HCT116 (cell line): Measurements from ENCODE around the gene FGFR4. TPM values are rescaled to one million over a fixed set of nuclear protein-coding genes. Genes with fewer than 3 reads are reported as not detected.

Experiments
- ATAC-seq: fragments of 200-7000 bp; cut with Tn5 transposase; 2 replicates; pipeline ENCODE4 v1.9.1; 2020; ENCODE audit warnings: mild to moderate bottlenecking, moderate library complexity
- BruUV-seq: library from RNA; stranded (reverse); fragments of 400-500 nt; replicated peaks from 2 replicates; lab custom pipeline; 2021; lab: Mats Ljungman, UMichigan
- CTCF ChIA-PET: fragments of 300-600 bp; sonication (Branson Sonifier 250); formaldehyde crosslinking; loops from one replicate; lab custom pipeline; 2021; ENCODE audit warnings: antibody characterized with exemption; lab: Charles Lee
- POLR2A ChIA-PET: fragments of 300-600, 350-600 bp; sonication (Branson Sonifier 250); formaldehyde crosslinking; loops from one replicate; lab custom pipeline; 2021; ENCODE audit warnings: antibody characterized with exemption; lab: Charles Lee
- RAD21 ChIA-PET, 2 experiments: fragments of 300-600 bp; sonication (Branson Sonifier 250); formaldehyde crosslinking; loops; one replicate each; lab custom pipeline; 2023; ENCODE audit warnings: low total read pairs in 2 of 2; ENCODE audit not compliant: uncharacterized antibody in 2 of 2, unreplicated experiment in 2 of 2, low non-redundant PET in 1 of 2; lab: Charles Lee
- DNase-seq: peaks from one replicate; pipeline ENCODE4 v3.0.0-alpha.2; 2010; ENCODE audit warnings: low read depth, low spot score
- H2AFZ ChIP-seq: fragments of 200-600 bp; shearing (Covaris generic), sonication (generic); 2 replicates; pipeline ENCODE4 v1.6.1; 2017; ENCODE audit warnings: low read depth, mixed run types, mixed read lengths, antibody characterized with exemption, low read length; ENCODE audit not compliant: poor library complexity, severe bottlenecking
- H3K27ac ChIP-seq: 2 replicates; pipeline ENCODE4 v1.5.1; 2012; ENCODE audit warnings: low read depth, low read length
- H3K27me3 ChIP-seq: fragments of 200-600 bp; sonication (generic); 2 replicates; pipeline ENCODE4 v1.6.1; 2016; ENCODE audit warnings: mixed run types, low read length, mixed read lengths; ENCODE audit not compliant: insufficient read depth
- H3K36me3 ChIP-seq, 2 experiments: fragments of 200-500 bp in 1 of 2; fragments of 200-600 bp in 1 of 2; sonication (Bioruptor generic) in 1 of 2; sonication (generic) in 1 of 2; 2 replicates each; pipeline versions ENCODE4 v1.5.1 to v1.6.1; 2014 to 2016; ENCODE audit warnings: low read length in 2 of 2, inconsistent platforms in 1 of 2, mixed read lengths in 1 of 2, mixed run types in 1 of 2; ENCODE audit not compliant: insufficient read depth in 2 of 2, control insufficient read depth in 1 of 2
- H3K4me1 ChIP-seq, 2 experiments: fragments of 200-600 bp in 1 of 2; sonication (generic) in 1 of 2; 2 replicates each; pipeline versions ENCODE4 v1.5.1 to v1.6.1; 2012 to 2017; ENCODE audit warnings: low read length in 2 of 2, inconsistent platforms in 1 of 2, mild to moderate bottlenecking in 1 of 2, mixed read lengths in 1 of 2, mixed run types in 1 of 2, moderate library complexity in 1 of 2; ENCODE audit not compliant: insufficient read depth in 2 of 2, control insufficient read depth in 1 of 2
- H3K4me2 ChIP-seq: fragments of 200-600 bp; sonication (generic); 2 replicates; pipeline ENCODE4 v1.6.1; 2017; ENCODE audit warnings: mixed run types, low read length, mixed read lengths
- H3K4me3 ChIP-seq, 2 experiments: fragments of 200-600 bp in 1 of 2; sonication (generic) in 1 of 2; replicated peaks in 1 of 2; 2 replicates each; pipeline ENCODE4 v1.5.1; 2011 to 2016; ENCODE audit warnings: low read length in 2 of 2, control low read depth in 1 of 2, low read depth in 1 of 2, mild to moderate bottlenecking in 1 of 2, mixed read lengths in 1 of 2, mixed run types in 1 of 2
- H3K79me2 ChIP-seq: fragments of 200-600 bp; sonication (generic); 2 replicates; pipeline ENCODE4 v1.6.1; 2017; ENCODE audit warnings: mild to moderate bottlenecking, mixed run types, low read length, moderate library complexity, mixed read lengths; ENCODE audit not compliant: insufficient read depth
- H3K9ac ChIP-seq: fragments of 200-600 bp; sonication (generic); 2 replicates; pipeline ENCODE4 v1.6.1; 2016; ENCODE audit warnings: low read length, mixed read lengths
- H3K9me2 ChIP-seq: fragments of 200-600 bp; sonication (generic), shearing (Covaris generic); 2 replicates; pipeline ENCODE4 v1.6.1; 2017; ENCODE audit warnings: mixed run types, mild to moderate bottlenecking, moderate library complexity; ENCODE audit not compliant: insufficient read depth
- H3K9me3 ChIP-seq, 2 experiments: fragments of 200-500 bp in 1 of 2; fragments of 200-600 bp in 1 of 2; sonication (Bioruptor generic) in 1 of 2; sonication (generic) in 1 of 2; 2 replicates each; pipeline ENCODE4 v1.6.1; 2014 to 2017; ENCODE audit warnings: low read length in 2 of 2, mixed read lengths in 2 of 2, inconsistent platforms in 1 of 2, low read depth in 1 of 2, mild to moderate bottlenecking in 1 of 2, mixed run types in 1 of 2, moderate library complexity in 1 of 2; ENCODE audit not compliant: control insufficient read depth in 1 of 2, insufficient read depth in 1 of 2
- H4K20me1 ChIP-seq: fragments of 200-600 bp; sonication (generic), shearing (Covaris generic); 2 replicates; pipeline ENCODE4 v1.6.1; 2017; ENCODE audit warnings: mixed run types, mild to moderate bottlenecking, moderate library complexity; ENCODE audit not compliant: insufficient read depth
- ATF3 ChIP-seq: IDR thresholded peaks from 2 replicates; pipeline ENCODE4 v1.6.1; 2012
- CBX3 ChIP-seq: IDR thresholded peaks from 2 replicates; pipeline ENCODE4 v1.6.1; 2012; ENCODE audit warnings: low read depth
- CTCF ChIP-seq, 3 experiments: fragments of 200-600 bp in 1 of 3; sonication (generic) in 1 of 3; IDR thresholded peaks in 2 of 3; conservative IDR thresholded peaks in 1 of 3; 2 replicates each; pipeline ENCODE4 v1.5.1; 2012 to 2017; ENCODE audit warnings: low read depth in 2 of 3, low read length in 2 of 3, antibody characterized with exemption in 1 of 3, borderline replicate concordance in 1 of 3, control low read depth in 1 of 3, mild to moderate bottlenecking in 1 of 3, mixed read lengths in 1 of 3, mixed run types in 1 of 3, moderate library complexity in 1 of 3; ENCODE audit not compliant: insufficient read depth in 1 of 3
- ELF1 ChIP-seq: IDR thresholded peaks from 2 replicates; pipeline ENCODE4 v1.6.1; 2012; ENCODE audit warnings: low read depth, borderline replicate concordance
- EZH2 ChIP-seq: fragments of 200-600 bp; sonication (generic); IDR thresholded peaks from 2 replicates; pipeline ENCODE4 v1.6.1; 2017; ENCODE audit warnings: antibody characterized with exemption, mixed run types
- FOSL1 ChIP-seq: IDR thresholded peaks from 2 replicates; pipeline ENCODE4 v1.6.1; 2012; ENCODE audit warnings: low read depth
- SP1 ChIP-seq: IDR thresholded peaks from 2 replicates; pipeline ENCODE4 v1.6.1; 2012; ENCODE audit warnings: low read depth
- TCF7L2 ChIP-seq: IDR thresholded peaks from 2 replicates; pipeline ENCODE4 v1.7.0; 2011; ENCODE audit warnings: borderline replicate concordance, inconsistent platforms; ENCODE audit not compliant: insufficient read depth, insufficient read length; ENCODE audit errors: extremely low read depth
- ZNF274 ChIP-seq: fragments of 200-500 bp; sonication (Bioruptor generic); IDR thresholded peaks from 2 replicates; pipeline ENCODE4 v1.6.1; 2014; ENCODE audit warnings: mild to moderate bottlenecking, low read depth, low read length, inconsistent platforms
- intact Hi-C: fragments of 100-400 bp; cut with micrococcal nuclease; formaldehyde crosslinking; loops from 2 replicates; pipeline ENCODE4 v1.10.0; 2022
- total RNA-seq: library from RNA; stranded (reverse); gene quantifications from one replicate; pipeline ENCODE4 v1.2.1, GENCODE V29; 2021; ENCODE audit not compliant: unreplicated experiment

The FGFR4 gene
- total RNA-seq, 1 experiment from 2014 or later = 78.1 TPM

DNA sequence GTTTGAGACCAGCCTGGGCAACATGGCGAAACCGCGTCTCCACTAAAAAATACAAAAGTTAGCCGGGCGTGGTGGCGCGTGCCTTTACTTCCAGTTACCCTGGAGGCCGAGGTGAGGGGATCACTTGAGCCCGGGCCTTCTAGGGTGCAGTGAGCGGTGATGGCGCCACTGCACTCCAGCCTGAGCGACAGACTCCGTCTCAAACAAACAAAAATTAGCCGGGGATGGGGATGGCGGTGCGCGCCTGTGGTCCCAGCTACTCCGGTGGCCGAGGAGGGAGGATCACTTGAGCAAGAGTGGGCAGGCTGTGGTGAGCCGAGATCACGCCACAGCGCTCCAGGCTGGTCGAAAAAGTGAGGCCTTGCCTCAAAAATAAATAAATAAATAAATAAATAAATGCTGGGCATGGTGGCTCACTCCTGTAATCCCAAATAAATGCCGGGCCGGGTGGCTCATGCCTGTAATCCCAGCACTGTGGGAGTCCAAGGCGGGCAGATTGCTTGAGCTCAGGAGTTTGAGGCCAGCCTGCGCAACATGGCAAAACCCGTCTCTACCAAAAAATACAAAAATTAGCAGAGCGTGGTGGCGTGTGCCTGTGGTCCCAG lies 30.8 kb downstream of the FGFR4 start:
- ATAC-seq = no peak

More for the DNA sequence above, 30.8 kb downstream of the FGFR4 start:
- no TSS peak for BruUV-seq
- Histone ChIP-seq H3K4me1 (no peaks in the 10 kb centered on the region), H3K27ac (no peak overlapping the region), H3K4me2 (no peak overlapping the region), H3K79me2 (no peaks in the 10 kb centered on the region)
- CTCF ChIA-PET = interaction anchor here (0.7 to 1.0 kb wide), 2 partner anchors 31 to 457 kb away, joined by 3 to 4 read pairs; partner anchors contain the start of gene FGFR4
- no peak for DNase-seq
- POLR2A ChIA-PET = no interaction called here
- RAD21 ChIA-PET = no interaction called here
- TF ChIP-seq TCF7L2 = no peak
- no peak for TF ChIP-seq EZH2
- TF ChIP-seq CTCF (IDR thresholded peaks at IDR 0.05 in 2 of 3, conservative IDR thresholded peaks at IDR 0.05 in 1 of 3; ENCODE audit: borderline replicate concordance in 1 of 3, insufficient read depth in 1 of 3, low read depth in 2 of 3, low read length in 2 of 3) = no peak
- no peak for TF ChIP-seq ZNF274
- TF ChIP-seq CBX3 = no peak
- TF ChIP-seq ATF3 = no peak
- TF ChIP-seq ELF1 = no peak
- TF ChIP-seq FOSL1 = no peak
- TF ChIP-seq SP1 = no peak
- TF ChIP-seq, all 23 proteins: peak for 0
- no peak overlapping the region for H2AFZ ChIP-seq
- no peaks in the 10 kb centered on the region for H3K9me3 ChIP-seq
- H3K4me3 ChIP-seq = no peak overlapping the region
- H3K27me3 ChIP-seq = no peaks in the 10 kb centered on the region
- H3K36me3 ChIP-seq = no peaks in the 10 kb centered on the region
- intact Hi-C loops = no loop called here
- no peaks in the 10 kb centered on the region for H3K9me2 ChIP-seq
- H3K9ac ChIP-seq = no peak overlapping the region
- H4K20me1 ChIP-seq = no peaks in the 10 kb centered on the region
